ENCODE data around the gene GLUD2. TPM values are rescaled to one million over a fixed set of nuclear protein-coding genes. Genes with fewer than 3 reads are reported as not detected.

Gene GLUD2
- total and polyA plus RNA-seq, 2 of the 8 experiments (the other 6 are each of a cell fraction or from before 2014, with no cell fraction given): 0.14 to 0.26 TPM

- no peak overlapping the region for H2BK15ac ChIP-seq (ENCODE audit: low read length)
- H3K9me3 ChIP-seq (ENCODE audit: insufficient read depth in 2 of 2, low read depth in 1 of 2, low read length in 1 of 2): peaks cover 0 to 25% of the 10 kb centered on the region in 2 experiments; a peak in 1 of 4 replicates
- no peak overlapping the region for H3K18ac ChIP-seq (ENCODE audit: extremely low read depth, low read length)
- H3K36me3 ChIP-seq (ENCODE audit: control insufficient read depth in 2 of 4, insufficient read depth in 4 of 4, low read length in 3 of 4): no peaks in the 10 kb centered on the region
- no peaks in the 10 kb centered on the region for H3K79me1 ChIP-seq (ENCODE audit: low read depth, low read length)
- no peak overlapping the region for H3K56ac ChIP-seq (replicated peaks; ENCODE audit: insufficient read length, low read depth, low read length)
- no peak overlapping the region for H3K14ac ChIP-seq (ENCODE audit: insufficient read length)
- H4K20me1 ChIP-seq (replicated peaks in 1 of 2; ENCODE audit: control insufficient read depth in 1 of 2, insufficient read depth in 2 of 2, low read length in 2 of 2): no peaks in the 10 kb centered on the region
- H4K91ac ChIP-seq (replicated peaks; ENCODE audit: insufficient read length, low read length): no peak overlapping the region
- no peaks in the 10 kb centered on the region for H3K23me2 ChIP-seq (ENCODE audit: low read depth, low read length)
- no peak overlapping the region for H4K8ac ChIP-seq (ENCODE audit: extremely low read depth, insufficient read depth, low read length)
- H2BK12ac ChIP-seq (ENCODE audit: low read depth, low read length): no peak overlapping the region
- H3K4me1 ChIP-seq (replicated peaks in 1 of 4; ENCODE audit: control insufficient read depth in 3 of 4, insufficient read depth in 4 of 4, low read length in 3 of 4): no peaks in the 10 kb centered on the region
- no peak overlapping the region for H3K23ac ChIP-seq (ENCODE audit: insufficient read length)
- H3K4ac ChIP-seq (replicated peaks; ENCODE audit: insufficient read length, low read depth, low read length): no peak overlapping the region
- WGBS, 2 experiments (ENCODE audit: extremely low coverage in 1 of 2, insufficient coverage in 1 of 2, insufficient read length in 1 of 2, insufficient replicate concordance in 2 of 2, low coverage in 1 of 2, low lambda C conversion rate in 2 of 2, missing lambda C conversion rate in 1 of 2): 71% methylated on average over 1 of the region's 2 CpGs; no CpG with 5 or more reads in 1 of the 2 experiments
- H2AFZ ChIP-seq (ENCODE audit: low read length): no peak overlapping the region
- FAIRE-seq (no peak), DNase-seq (ENCODE audit: low read depth in 1 of 2, low spot score in 2 of 2) (no peak)
- H2AK5ac ChIP-seq (ENCODE audit: low read depth, low read length): no peak overlapping the region
- no peak overlapping the region for H2BK120ac ChIP-seq (replicated peaks; ENCODE audit: low read depth, low read length)
- H3K4me3 ChIP-seq (ENCODE audit: extremely low read depth in 1 of 4, insufficient read depth in 2 of 4, low read depth in 3 of 4, low read length in 4 of 4): no peak overlapping the region
- ChIA-PET CTCF (ENCODE audit: partially characterized antibody) (interaction anchor here (0.7 kb wide), 1 partner anchor 62 kb away, joined by 3 read pairs; no protein-coding TSS in a partner anchor), POLR2A (ENCODE audit: partially characterized antibody) (no interaction called here)
- no peaks in the 10 kb centered on the region for H3K79me2 ChIP-seq (ENCODE audit: control insufficient read depth in 1 of 2, insufficient read depth in 2 of 2, low read length in 2 of 2)
- no peak overlapping the region for H2BK5ac ChIP-seq (ENCODE audit: low read depth, low read length)
- no peak overlapping the region for H3K9ac ChIP-seq (replicated peaks in 1 of 4; ENCODE audit: extremely low read depth in 1 of 4, low read depth in 3 of 4, low read length in 3 of 4)
- H4K5ac ChIP-seq (ENCODE audit: insufficient read length, low read depth, low read length): no peak overlapping the region
- no peaks in the 10 kb centered on the region for H3K27me3 ChIP-seq (replicated peaks in 1 of 4; ENCODE audit: control insufficient read depth in 3 of 4, extremely low read depth in 1 of 4, insufficient read depth in 3 of 4, low read length in 3 of 4)
- H2BK20ac ChIP-seq (ENCODE audit: low read length): no peak overlapping the region
- H3K4me2 ChIP-seq (ENCODE audit: insufficient read depth in 1 of 2, low read depth in 2 of 2, low read length in 2 of 2): no peak overlapping the region
- H3K27ac ChIP-seq (ENCODE audit: low read depth, low read length): no peak overlapping the region
- no peak for TF ChIP-seq RXRA (IDR thresholded peaks at IDR 0.05; ENCODE audit: insufficient read depth, low read depth, low read length)
Measured at GRCh38 chrX:121085612-121086010, 38.2 kb downstream of the GLUD2 start.

Measured in H1 (cell line).